GM12865 (cell line): ENCODE data around the gene PNPLA2.

Source experiments
- DNase-seq: peaks from one replicate; pipeline ENCODE4 v3.0.0; 2010; ENCODE audit warnings: low read depth
- H3K4me3 ChIP-seq: 2 replicates; pipeline ENCODE4 v1.5.1; 2011; ENCODE audit warnings: mild to moderate bottlenecking, low read depth, low read length, control low read depth
- CTCF ChIP-seq: IDR thresholded peaks from 2 replicates; pipeline ENCODE4 v1.5.1; 2011; ENCODE audit warnings: low read length, control low read depth, low read depth, inconsistent platforms; ENCODE audit not compliant: insufficient read depth; ENCODE audit errors: missing control alignments

Gene PNPLA2

GRCh38 chr11:791658-792534 lies 26.8 kb upstream of the PNPLA2 start:
- H3K4me3 ChIP-seq: no peak overlapping the region
- DNase-seq: no peak
- no peak for TF ChIP-seq CTCF

DNA sequence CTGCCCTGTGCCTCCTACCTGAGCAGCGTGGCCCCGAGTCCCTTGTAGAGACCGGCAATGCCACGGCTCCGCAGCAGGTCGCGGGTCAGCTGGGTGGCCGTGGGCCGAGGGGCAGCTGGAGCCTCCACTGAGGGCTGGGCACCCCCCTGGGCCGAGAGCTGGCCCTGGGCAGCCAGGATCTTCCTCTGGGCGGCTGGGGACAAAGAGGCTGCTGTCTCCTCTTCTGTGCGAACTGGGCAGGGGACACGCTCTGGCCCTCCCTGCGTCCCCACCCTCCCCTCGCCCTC lies 26.2 kb upstream of the PNPLA2 start:
- no peak overlapping the region for H3K4me3 ChIP-seq
- no peak for TF ChIP-seq CTCF
- no peak for DNase-seq

DNA sequence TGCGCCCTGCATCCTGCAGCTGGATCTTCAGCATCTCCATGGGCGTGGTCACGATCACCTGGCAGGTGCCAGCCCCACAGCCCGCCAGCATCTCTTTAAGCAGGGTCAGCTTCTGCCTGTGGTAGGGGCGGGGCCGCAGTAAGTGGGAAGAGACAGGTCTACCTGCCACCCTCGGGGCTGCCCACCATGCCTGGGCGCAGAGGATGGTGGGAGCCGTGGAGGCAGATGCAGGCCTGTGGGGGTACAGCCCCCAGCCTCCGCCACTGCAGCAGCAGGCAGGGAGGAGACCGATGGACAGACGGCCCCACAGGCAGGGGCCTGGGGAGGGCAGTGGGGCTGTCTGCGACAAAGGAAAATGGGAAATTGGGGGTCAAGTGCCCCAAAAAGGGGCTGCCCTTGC lies 25.8 kb upstream of the PNPLA2 start:
- H3K4me3 ChIP-seq: no peak overlapping the region
- DNase-seq: no peak

DNA sequence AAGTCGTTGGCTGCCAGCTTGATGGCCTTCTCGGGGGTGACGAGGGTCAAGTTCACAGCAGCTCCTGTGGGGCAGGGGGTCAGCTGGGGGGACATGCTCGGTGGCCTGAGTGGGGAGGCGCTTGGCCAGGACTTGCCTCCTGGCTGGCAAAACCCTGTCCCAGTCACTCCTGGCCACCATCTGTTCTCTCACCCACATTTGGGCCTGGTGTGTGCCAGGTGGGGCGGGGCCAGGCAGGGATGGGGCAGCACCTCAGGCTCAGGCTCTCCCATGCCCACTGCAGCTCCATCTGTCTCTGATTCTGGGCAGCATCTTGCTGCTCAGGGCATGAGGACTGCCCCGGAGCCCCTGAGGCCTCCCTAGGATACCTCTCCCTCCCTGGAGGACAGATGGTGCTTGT lies 25.2 kb upstream of the PNPLA2 start:
- no peak overlapping the region for H3K4me3 ChIP-seq
- no peak for DNase-seq
- no peak for TF ChIP-seq CTCF

More for the DNA sequence above, 25.8 kb upstream of the PNPLA2 start:
- no peak for TF ChIP-seq CTCF

GRCh38 chr11:794013-794765 lies 24.5 kb upstream of the PNPLA2 start:
- TF ChIP-seq CTCF: no peak
- no peak overlapping the region for H3K4me3 ChIP-seq
- DNase-seq: no peak

- peak overlapping the region; percentile 92 for H3K4me3 ChIP-seq
- no peak for TF ChIP-seq CTCF
- DNase-seq: peak; percentile 41
Observed at GRCh38 chr11:794766-795633, 23.7 kb upstream of the PNPLA2 start.
